HG02610 (cell line): ENCODE results near the gene HIGD1C.
"Not testable (repeated sequence)": the region's sequence is repeated elsewhere in the genome, so short reads cannot be mapped to it uniquely, and the experiment has no call there.

Experiments used
- ATAC-seq: cut with Tn5 transposase; IDR thresholded peaks from one replicate; pipeline ENCODE4 v1.9.1; 2021; ENCODE audit warnings: mild to moderate bottlenecking, moderate library complexity; ENCODE audit not compliant: unreplicated experiment

HIGD1C gene

DNA sequence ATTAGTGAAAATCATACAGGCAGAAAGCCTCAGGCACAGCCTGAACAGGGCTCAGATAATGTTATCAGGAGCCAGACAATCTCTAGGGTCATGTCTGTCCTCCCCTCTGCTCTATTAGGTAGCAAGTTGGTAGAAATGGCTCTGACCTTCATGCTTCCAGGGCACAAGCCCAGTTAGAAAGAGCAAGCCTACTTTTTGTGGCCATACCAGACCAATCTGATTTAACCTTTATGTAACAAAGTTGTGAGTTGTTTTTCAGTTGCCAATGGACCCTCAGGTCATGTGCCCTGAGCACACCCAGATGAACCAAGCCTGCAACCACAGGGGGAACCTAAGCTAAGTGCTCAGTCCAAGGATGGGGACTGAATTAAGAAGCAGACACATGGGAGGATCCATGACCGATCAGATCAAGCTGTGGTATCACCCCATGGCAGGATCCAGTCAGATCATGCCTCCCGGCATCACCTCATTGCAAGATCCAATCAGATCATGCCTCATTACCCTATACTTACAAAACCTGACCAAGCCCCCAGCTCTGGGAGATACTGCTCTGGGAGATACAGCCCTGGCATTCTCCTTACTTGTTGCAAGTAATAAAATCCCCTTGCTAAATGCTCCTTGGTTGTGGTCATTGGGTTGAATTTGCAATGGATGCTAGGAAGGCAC is 18.8 kb upstream of the HIGD1C start:
- ATAC-seq = no peak

- no peak for ATAC-seq
Measured at GRCh38 chr12:50934371-50934851, 17.9 kb upstream of the HIGD1C start.

- ATAC-seq = no peak
Measured at GRCh38 chr12:50934981-50935807, 17.1 kb upstream of the HIGD1C start.

- no peak for ATAC-seq
Measured at GRCh38 chr12:50936821-50937530, 15.4 kb upstream of the HIGD1C start.

DNA sequence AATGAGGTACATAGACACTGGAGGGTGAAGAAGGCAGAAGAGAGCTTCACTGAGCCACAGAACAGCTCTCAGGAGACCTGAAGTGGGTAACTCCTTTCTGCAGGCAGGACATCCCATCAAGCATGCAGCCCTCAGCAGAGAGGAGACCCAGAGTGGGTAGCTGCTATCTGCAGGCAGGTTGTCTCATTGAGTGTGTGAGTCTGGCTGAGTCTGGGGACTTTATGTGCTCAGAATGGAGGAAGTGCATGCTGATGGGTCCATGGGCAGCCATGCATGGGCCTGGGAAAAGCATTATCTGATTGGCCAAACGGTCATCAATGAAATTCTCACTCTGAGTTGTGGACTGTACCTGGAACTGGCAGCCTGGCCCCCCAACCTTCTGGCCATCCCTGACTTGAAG is 14.7 kb upstream of the HIGD1C start:
- ATAC-seq = no peak

DNA sequence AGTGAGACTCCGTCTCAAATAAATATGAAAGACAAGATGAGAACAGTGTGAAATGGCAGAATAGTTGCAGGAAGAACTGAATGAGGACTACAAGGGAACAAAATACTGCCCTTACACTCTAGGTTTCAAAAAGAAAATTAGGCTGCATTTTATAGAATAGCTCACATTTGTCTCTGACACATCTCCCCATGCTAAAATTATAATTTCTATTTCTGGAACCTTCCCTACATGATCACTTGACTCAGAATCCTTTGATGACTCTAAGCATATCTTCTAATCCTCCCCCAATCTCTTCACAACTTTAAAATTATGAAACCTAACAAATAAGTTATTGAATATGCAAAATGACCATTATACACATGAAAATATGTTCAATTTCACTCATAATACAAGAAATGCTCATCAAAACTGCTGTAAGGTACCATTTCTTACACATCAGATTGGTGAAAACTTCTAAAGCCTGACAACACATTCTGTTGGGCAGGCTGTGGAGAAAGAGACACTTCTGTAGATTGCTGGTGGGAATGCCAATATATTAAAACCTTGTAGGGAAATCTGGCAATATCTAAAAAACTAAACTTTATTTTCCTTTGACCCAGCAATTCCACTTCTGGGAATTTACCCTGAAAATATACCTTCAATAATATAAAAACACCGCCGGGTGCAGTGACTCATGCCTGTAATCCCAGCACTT is 4.3 kb upstream of the HIGD1C start:
- no peak for ATAC-seq

DNA sequence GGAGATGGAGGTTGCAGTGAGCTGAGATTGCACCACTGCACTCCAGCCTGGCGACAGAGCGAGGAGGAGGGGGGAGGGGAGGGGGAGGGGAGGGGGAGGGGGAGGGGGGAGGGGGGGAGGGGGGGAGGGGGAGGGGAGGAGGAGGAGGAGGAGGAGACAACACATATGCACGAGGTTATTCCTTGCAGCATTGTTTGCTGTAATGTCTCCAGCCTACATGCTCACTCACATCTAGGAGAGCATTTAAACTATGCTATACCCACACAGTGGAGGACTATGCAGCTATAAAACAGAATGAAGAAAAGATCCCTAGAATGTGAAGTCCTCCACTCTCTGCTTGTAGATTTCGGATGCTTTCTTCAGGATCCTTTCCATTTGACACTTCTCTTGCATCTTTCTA is 3.5 kb upstream of the HIGD1C start:
- ATAC-seq = no peak

GRCh38 chr12:50949801-50950302 is 2.5 kb upstream of the HIGD1C start:
- ATAC-seq = no peak

GRCh38 chr12:50951112-50951511 is 1.2 kb upstream of the HIGD1C start:
- no peak for ATAC-seq

DNA sequence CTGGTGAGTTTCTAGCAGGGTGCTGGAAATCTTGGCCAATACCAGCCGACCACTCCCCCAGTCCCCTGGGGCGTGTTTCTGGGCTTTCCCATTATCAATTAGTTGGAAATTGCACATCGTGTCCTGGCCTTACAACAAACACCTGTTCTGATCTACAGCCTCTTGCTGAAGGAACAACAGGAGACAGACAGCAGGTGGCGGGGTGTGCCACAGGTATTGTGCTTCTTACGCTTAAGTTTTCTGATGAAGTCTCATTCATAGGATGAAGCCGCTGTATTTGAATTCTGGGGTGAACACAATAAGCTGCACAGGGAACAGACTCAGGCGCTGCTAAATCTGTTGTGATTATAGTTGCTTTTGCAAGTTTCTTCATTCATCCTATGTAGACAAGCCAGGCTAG is 703 bp downstream of the HIGD1C start:
- no peak for ATAC-seq

DNA sequence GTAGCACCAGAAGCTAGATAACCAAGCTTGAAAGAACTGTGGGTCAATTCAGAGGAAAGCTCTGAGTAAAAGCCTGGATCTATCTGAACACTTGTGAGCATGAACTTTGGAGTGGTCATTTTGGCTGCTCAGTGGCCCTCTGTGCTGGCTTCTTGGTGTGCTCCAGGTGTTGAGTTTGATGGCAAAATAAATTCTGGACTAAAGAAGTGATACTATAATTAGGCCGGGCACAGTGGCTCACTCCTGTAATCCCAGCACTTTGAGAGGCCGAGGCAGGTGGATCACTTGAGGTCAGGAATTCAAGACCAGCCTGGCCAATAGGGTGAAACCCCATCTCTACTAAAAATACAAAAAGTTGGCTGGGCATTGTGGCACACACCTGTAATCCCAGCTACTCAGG is 2.4 kb downstream of the HIGD1C start:
- not testable (repeated sequence) for ATAC-seq

GRCh38 chr12:50955288-50955687 is 2.9 kb downstream of the HIGD1C start:
- ATAC-seq = no peak

GRCh38 chr12:50955697-50956096 is 3.4 kb downstream of the HIGD1C start:
- ATAC-seq = no peak

- no peak for ATAC-seq
Measured at GRCh38 chr12:50960130-50960529, 7.8 kb downstream of the HIGD1C start.

DNA sequence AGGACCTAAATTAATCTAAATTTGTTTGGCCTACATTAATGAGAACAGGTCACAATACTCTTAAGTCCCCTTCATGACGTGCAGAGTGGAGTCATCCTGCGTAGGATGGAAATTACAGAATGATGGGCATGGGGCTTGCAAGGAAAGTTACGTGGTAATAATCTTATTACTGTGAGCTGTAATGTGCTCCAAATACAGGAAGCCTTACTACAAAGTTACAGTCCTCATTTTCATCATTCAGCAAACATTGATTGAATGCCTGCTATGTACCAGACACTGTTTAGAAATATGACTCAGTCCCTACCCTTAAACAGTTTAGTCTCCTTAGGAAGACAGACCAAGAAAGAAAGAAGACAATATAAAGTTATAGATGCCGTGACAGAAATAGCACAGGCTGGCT is 9.4 kb downstream of the HIGD1C start:
- ATAC-seq = no peak

DNA sequence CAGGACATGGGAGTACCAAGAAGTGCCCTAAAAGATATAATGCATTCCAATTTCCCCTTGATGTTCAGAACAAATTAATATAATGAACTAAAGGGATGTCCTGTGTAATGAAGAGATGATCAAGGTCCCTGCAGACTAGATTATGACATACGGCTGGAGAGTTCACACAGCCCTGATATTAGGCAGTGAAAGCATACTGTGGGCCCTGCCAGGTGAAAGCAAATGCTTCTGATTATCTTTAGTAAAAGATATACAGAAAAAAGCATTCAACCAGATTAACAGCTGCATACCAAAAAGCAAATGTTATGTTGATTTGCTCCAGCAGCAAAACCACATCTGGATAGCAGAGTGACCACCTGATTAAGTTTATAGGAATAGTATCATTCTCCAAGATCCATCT is 12.1 kb downstream of the HIGD1C start:
- ATAC-seq = no peak

- no peak for ATAC-seq
Measured at GRCh38 chr12:50971946-50972345, 19.6 kb downstream of the HIGD1C start.

- ATAC-seq = no peak
Measured at GRCh38 chr12:50979369-50980052, 27.2 kb downstream of the HIGD1C start.

- no peak for ATAC-seq
Measured at GRCh38 chr12:50980545-50980944, 28.2 kb downstream of the HIGD1C start.
